OCI-LY7 (cell line): ENCODE measurements around the gene CDC20. TPM values are rescaled to one million over a fixed set of nuclear protein-coding genes. Genes with fewer than 3 reads are reported as not detected.

Source experiments
- BruUV-seq: library from RNA; stranded (reverse); fragments of 400-500 nt; replicated peaks from 2 replicates; lab custom pipeline; 2021; lab: Mats Ljungman, UMichigan
- CTCF ChIA-PET: fragments of 300-600 bp; sonication (Branson Sonifier 250); formaldehyde crosslinking; loops from one replicate; lab custom pipeline; 2022; ENCODE audit warnings: antibody characterized with exemption; ENCODE audit not compliant: unreplicated experiment; lab: Charles Lee
- POLR2A ChIA-PET: fragments of 300-600 bp; sonication (Branson Sonifier 250); formaldehyde crosslinking; loops from one replicate; lab custom pipeline; 2022; ENCODE audit warnings: antibody characterized with exemption; lab: Charles Lee
- DNase-seq: peaks from one replicate; pipeline ENCODE4 v3.0.0-alpha.2; 2015; ENCODE audit warnings: low spot score
- H2AFZ ChIP-seq: fragments of 200-600 bp; sonication (generic), shearing (Covaris generic); 2 replicates; pipeline ENCODE4 v1.6.1; 2014; ENCODE audit warnings: mild to moderate bottlenecking, antibody characterized with exemption, low read length, moderate library complexity
- H3K27ac ChIP-seq: fragments of 200-600 bp; sonication (generic); 2 replicates; pipeline ENCODE4 v1.5.1; 2014; ENCODE audit warnings: mixed run types, low read depth, mild to moderate bottlenecking, moderate library complexity, low read length, inconsistent platforms; ENCODE audit not compliant: poor library complexity, severe bottlenecking
- H3K36me3 ChIP-seq: fragments of 200-600 bp; sonication (generic); 2 replicates; pipeline ENCODE4 v1.6.1; 2014; ENCODE audit warnings: mild to moderate bottlenecking, antibody characterized with exemption, low read length, moderate library complexity, mixed read lengths; ENCODE audit not compliant: insufficient read depth
- H3K4me1 ChIP-seq: fragments of 200-600 bp; sonication (generic); 2 replicates; pipeline ENCODE4 v1.5.1; 2014; ENCODE audit warnings: mild to moderate bottlenecking, low read length; ENCODE audit not compliant: insufficient read depth, poor library complexity, severe bottlenecking
- H3K4me2 ChIP-seq: fragments of 200-600 bp; sonication (generic); 2 replicates; pipeline ENCODE4 v1.6.1; 2014; ENCODE audit warnings: mild to moderate bottlenecking, low read length
- H3K4me3 ChIP-seq: fragments of 200-600 bp; sonication (generic); 2 replicates; pipeline ENCODE4 v1.5.1; 2014; ENCODE audit warnings: mild to moderate bottlenecking, low read depth, low read length; ENCODE audit not compliant: poor library complexity, severe bottlenecking
- H3K79me2 ChIP-seq: fragments of 200-600 bp; sonication (generic); 2 replicates; pipeline ENCODE4 v1.6.1; 2016; ENCODE audit warnings: low read depth, mild to moderate bottlenecking, low read length, moderate library complexity, mixed read lengths; ENCODE audit not compliant: insufficient read depth
- H3K9me2 ChIP-seq: fragments of 200-600 bp; sonication (generic); 2 replicates; pipeline ENCODE4 v1.6.1; 2016; ENCODE audit warnings: mild to moderate bottlenecking, low read length, mixed read lengths; ENCODE audit not compliant: insufficient read depth
- H3K9me3 ChIP-seq: fragments of 200-600 bp; sonication (generic); 2 replicates; pipeline ENCODE4 v1.6.1; 2014; ENCODE audit warnings: mild to moderate bottlenecking, mixed run types, low read length, mixed read lengths
- H4K20me1 ChIP-seq: fragments of 200-600 bp; sonication (generic); 2 replicates; pipeline ENCODE4 v1.6.1; 2014; ENCODE audit warnings: mild to moderate bottlenecking, antibody characterized with exemption, low read length, moderate library complexity, mixed read lengths; ENCODE audit not compliant: insufficient read depth
- EZH2phosphoT487 ChIP-seq: fragments of 200-600 bp; sonication (generic); IDR thresholded peaks from 2 replicates; pipeline ENCODE4 v1.6.1; 2018; ENCODE audit warnings: low read depth, borderline replicate concordance, mild to moderate bottlenecking, mixed run types, antibody characterized with exemption, low read length, moderate library complexity, mixed read lengths
- intact Hi-C: fragments of 100-400 bp; cut with micrococcal nuclease; formaldehyde crosslinking; loops from one replicate; pipeline ENCODE4 v1.10.0; 2022; ENCODE audit not compliant: unreplicated experiment
- microRNA-seq: library from miRNA; unstranded; fragments of <30 nt; microRNA quantifications from one replicate; pipeline ENCODE4 v1.2.0, GENCODE V29; 2022; ENCODE audit warnings: borderline replicate concordance
- total RNA-seq, 2 experiments: library from RNA; depleted of rRNA in 1 of 2; stranded (reverse); fragments of >200 nt in 1 of 2; shearing (Covaris generic) in 1 of 2; gene quantifications; 2 replicates each; pipeline ENCODE4 v1.2.3, GENCODE V29; 2014 to 2022
- TF ChIP-seq, protein P1 (sequence below): fragments of 200-600 bp; sonication (generic); conservative IDR thresholded peaks from 2 replicates; pipeline ENCODE4 v1.5.1; 2014; ENCODE audit warnings: mild to moderate bottlenecking, antibody characterized with exemption, low read length, moderate library complexity, mixed read lengths

The CDC20 gene
- total RNA-seq, 2 experiments from 2014 or later: 174 to 209 TPM

DNA sequence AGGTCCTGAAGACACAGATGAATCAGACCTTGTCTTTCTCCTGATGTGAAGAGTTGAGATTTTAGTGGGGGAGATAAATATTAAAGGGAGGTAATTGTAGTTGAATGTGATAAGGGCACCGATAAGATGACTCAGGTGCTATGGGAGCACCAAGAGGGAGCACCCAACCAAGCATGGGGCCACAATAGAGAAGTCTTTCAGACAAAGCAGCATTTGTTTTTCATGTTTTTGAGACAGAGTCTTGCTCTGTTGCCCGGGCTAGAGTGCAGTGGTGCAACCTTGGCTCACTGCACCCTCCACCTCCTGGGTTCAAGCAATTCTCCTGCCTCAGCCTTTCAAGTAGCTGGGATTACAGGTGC lies 47.1 kb downstream of the CDC20 start:
- peaks cover 63% of the 10 kb centered on the region for H3K36me3 ChIP-seq
- no TSS peak for BruUV-seq
- no peaks in the 10 kb centered on the region for H3K4me1 ChIP-seq
- H3K4me2 ChIP-seq: no peak overlapping the region
- no peak for DNase-seq
- H3K4me3 ChIP-seq: no peak overlapping the region
- no peaks in the 10 kb centered on the region for H3K9me2 ChIP-seq
- TF ChIP-seq EZH2phosphoT487: no peak
- TF ChIP-seq, protein P1, sequence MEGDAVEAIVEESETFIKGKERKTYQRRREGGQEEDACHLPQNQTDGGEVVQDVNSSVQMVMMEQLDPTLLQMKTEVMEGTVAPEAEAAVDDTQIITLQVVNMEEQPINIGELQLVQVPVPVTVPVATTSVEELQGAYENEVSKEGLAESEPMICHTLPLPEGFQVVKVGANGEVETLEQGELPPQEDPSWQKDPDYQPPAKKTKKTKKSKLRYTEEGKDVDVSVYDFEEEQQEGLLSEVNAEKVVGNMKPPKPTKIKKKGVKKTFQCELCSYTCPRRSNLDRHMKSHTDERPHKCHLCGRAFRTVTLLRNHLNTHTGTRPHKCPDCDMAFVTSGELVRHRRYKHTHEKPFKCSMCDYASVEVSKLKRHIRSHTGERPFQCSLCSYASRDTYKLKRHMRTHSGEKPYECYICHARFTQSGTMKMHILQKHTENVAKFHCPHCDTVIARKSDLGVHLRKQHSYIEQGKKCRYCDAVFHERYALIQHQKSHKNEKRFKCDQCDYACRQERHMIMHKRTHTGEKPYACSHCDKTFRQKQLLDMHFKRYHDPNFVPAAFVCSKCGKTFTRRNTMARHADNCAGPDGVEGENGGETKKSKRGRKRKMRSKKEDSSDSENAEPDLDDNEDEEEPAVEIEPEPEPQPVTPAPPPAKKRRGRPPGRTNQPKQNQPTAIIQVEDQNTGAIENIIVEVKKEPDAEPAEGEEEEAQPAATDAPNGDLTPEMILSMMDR: no peak
- ChIA-PET CTCF (no interaction called here), POLR2A (interaction anchor here (0.6 kb wide), 1 partner anchor 322 kb away, joined by 3 read pairs; no protein-coding TSS in a partner anchor)
- H4K20me1 ChIP-seq: no peaks in the 10 kb centered on the region
- no peak overlapping the region for H3K27ac ChIP-seq
- no peaks in the 10 kb centered on the region for H3K79me2 ChIP-seq
- intact Hi-C loops: no loop called here
- no peak overlapping the region for H2AFZ ChIP-seq
- no peaks in the 10 kb centered on the region for H3K9me3 ChIP-seq

DNA sequence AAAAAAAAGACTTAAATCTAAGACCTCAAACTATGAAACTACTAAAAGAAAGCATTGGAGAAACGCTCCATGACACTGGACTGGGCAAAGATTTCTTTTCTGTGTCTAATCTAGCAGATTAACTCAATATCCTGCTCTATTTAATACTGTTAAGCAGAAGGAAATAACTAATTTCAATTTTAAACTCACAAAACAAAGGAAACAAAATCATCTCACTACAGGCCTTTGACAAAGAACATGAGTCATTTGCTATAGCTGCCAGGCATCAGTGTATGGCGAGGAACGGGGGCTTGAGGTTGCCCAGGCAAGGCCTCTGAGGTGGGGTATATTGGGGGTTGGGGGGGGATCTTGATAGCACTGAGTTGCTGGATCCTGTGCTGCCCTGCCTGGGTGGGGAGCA lies 51.8 kb downstream of the CDC20 start:
- H3K9me3 ChIP-seq: no peaks in the 10 kb centered on the region
- intact Hi-C loops: no loop called here
- H3K36me3 ChIP-seq: peaks cover 45% of the 10 kb centered on the region
- no peak overlapping the region for H3K27ac ChIP-seq
- H3K79me2 ChIP-seq: no peaks in the 10 kb centered on the region
- TF ChIP-seq, protein P1: no peak
- TF ChIP-seq EZH2phosphoT487: no peak
- no peaks in the 10 kb centered on the region for H3K4me1 ChIP-seq
- H3K4me3 ChIP-seq: no peak overlapping the region
- CTCF ChIA-PET: no interaction called here
- no peak for DNase-seq
- no TSS peak for BruUV-seq
- POLR2A ChIA-PET: no interaction called here
- H3K9me2 ChIP-seq: no peaks in the 10 kb centered on the region
- no peak overlapping the region for H2AFZ ChIP-seq
- H3K4me2 ChIP-seq: no peak overlapping the region
- no peaks in the 10 kb centered on the region for H4K20me1 ChIP-seq

Small RNA genes lying within 50 kb of the gene (microRNA-seq; reads per million reads assigned to microRNA genes)
- 15.1 reads per million, percentile 23 among the genes with 10 or more reads in this experiment for gene MIR6734

Other genes with a start within 250 kb of the CDC20 start
- gene EBNA1BP2, start 186.7 kb upstream of the CDC20 start, total RNA-seq (2014; rRNA removed; shearing (Covaris generic)): 65.4 and 105 TPM in 2 replicates
- 48.4 and 63.0 TPM in 2 replicates for gene EBNA1BP2, start 186.7 kb upstream of the CDC20 start, total RNA-seq (2022)
- gene CFAP57, start 186.7 kb upstream of the CDC20 start, total RNA-seq (2014; rRNA removed; shearing (Covaris generic)): 0.05 TPM in 1 of 2 replicates, not detected in the other
- gene CFAP57, start 186.7 kb upstream of the CDC20 start, total RNA-seq (2022): 0.17 and 0.26 TPM in 2 replicates
- not detected in 2 replicates for gene TMEM125, start 89.0 kb upstream of the CDC20 start, total RNA-seq (2014; rRNA removed; shearing (Covaris generic))
- gene TMEM125, start 89.0 kb upstream of the CDC20 start, total RNA-seq (2022): 0.23 and 0.44 TPM in 2 replicates
- gene C1orf210, start 73.4 kb upstream of the CDC20 start, total RNA-seq (2014; rRNA removed; shearing (Covaris generic)): not detected in 2 replicates
- gene C1orf210, start 73.4 kb upstream of the CDC20 start, total RNA-seq (2022): not detected in 2 replicates
- 0.66 TPM in 1 of 2 replicates, not detected in the other for gene TIE1, start 58.0 kb upstream of the CDC20 start, total RNA-seq (2014; rRNA removed; shearing (Covaris generic))
- 0.15 TPM in 1 of 2 replicates, not detected in the other for gene TIE1, start 58.0 kb upstream of the CDC20 start, total RNA-seq (2022)
- not detected in 2 replicates for gene MPL, start 21.2 kb upstream of the CDC20 start, total RNA-seq (2014; rRNA removed; shearing (Covaris generic))
- not detected in 2 replicates for gene MPL, start 21.2 kb upstream of the CDC20 start, total RNA-seq (2022)
- 24.4 and 35.9 TPM in 2 replicates for gene ELOVL1, start 9.0 kb downstream of the CDC20 start, total RNA-seq (2014; rRNA removed; shearing (Covaris generic))
- gene ELOVL1, start 9.0 kb downstream of the CDC20 start, total RNA-seq (2022): 38.2 and 43.9 TPM in 2 replicates
- 37.6 and 38.8 TPM in 2 replicates for gene MED8, start 30.8 kb downstream of the CDC20 start, total RNA-seq (2014; rRNA removed; shearing (Covaris generic))
- 37.8 and 38.4 TPM in 2 replicates for gene MED8, start 30.8 kb downstream of the CDC20 start, total RNA-seq (2022)
- gene SZT2, start 30.9 kb downstream of the CDC20 start, total RNA-seq (2014; rRNA removed; shearing (Covaris generic)): 25.2 and 33.7 TPM in 2 replicates
- gene SZT2, start 30.9 kb downstream of the CDC20 start, total RNA-seq (2022): 79.4 and 79.8 TPM in 2 replicates
- gene HYI, start 95.0 kb downstream of the CDC20 start, total RNA-seq (2014; rRNA removed; shearing (Covaris generic)): not detected in 2 replicates
- not detected in 2 replicates for gene HYI, start 95.0 kb downstream of the CDC20 start, total RNA-seq (2022)
- 0.06 TPM in 1 of 2 replicates, not detected in the other for gene PTPRF, start 171.9 kb downstream of the CDC20 start, total RNA-seq (2014; rRNA removed; shearing (Covaris generic))
- gene PTPRF, start 171.9 kb downstream of the CDC20 start, total RNA-seq (2022): 0.48 and 0.57 TPM in 2 replicates